Karpas-422 (cell line): Measurements from ENCODE around the gene MACROD2. TPM values are rescaled to one million over a fixed set of nuclear protein-coding genes. Genes with fewer than 3 reads are reported as not detected.

Experiments used
- DNase-seq: peaks from one replicate; pipeline ENCODE4 v3.0.0-alpha.2; 2015
- H2AFZ ChIP-seq: fragments of 200-600 bp; sonication (generic); 2 replicates; pipeline ENCODE4 v1.6.1; 2014; ENCODE audit warnings: antibody characterized with exemption, low read length, mixed read lengths
- H3K27ac ChIP-seq: fragments of 200-600 bp; sonication (generic); 2 replicates; pipeline ENCODE4 v1.5.1; 2014; ENCODE audit warnings: mild to moderate bottlenecking, low read length, moderate library complexity
- H3K27me3 ChIP-seq: fragments of 200-600 bp; sonication (generic); 2 replicates; pipeline ENCODE4 v1.6.1; 2014; ENCODE audit warnings: low read length, mixed read lengths
- H3K36me3 ChIP-seq: fragments of 200-600 bp; sonication (generic); 2 replicates; pipeline ENCODE4 v1.6.1; 2014; ENCODE audit warnings: low read length, mixed read lengths; ENCODE audit not compliant: insufficient read depth
- H3K4me1 ChIP-seq: fragments of 200-600 bp; sonication (generic); 2 replicates; pipeline ENCODE4 v1.6.1; 2014; ENCODE audit warnings: mild to moderate bottlenecking, low read length, mixed read lengths
- H3K4me2 ChIP-seq: fragments of 200-600 bp; sonication (generic); 2 replicates; pipeline ENCODE4 v1.6.1; 2014; ENCODE audit warnings: low read length, low read depth, mild to moderate bottlenecking; ENCODE audit not compliant: poor library complexity, severe bottlenecking
- H3K4me3 ChIP-seq: fragments of 200-600 bp; sonication (generic); 2 replicates; pipeline ENCODE4 v1.5.1; 2014; ENCODE audit warnings: mild to moderate bottlenecking, antibody characterized with exemption, low read length, mixed read lengths
- H3K79me2 ChIP-seq: fragments of 200-600 bp; sonication (generic); 2 replicates; pipeline ENCODE4 v1.6.1; 2014; ENCODE audit warnings: mild to moderate bottlenecking, low read length, mixed read lengths
- H3K9ac ChIP-seq: fragments of 200-600 bp; sonication (generic); 2 replicates; pipeline ENCODE4 v1.6.0; 2014; ENCODE audit warnings: low read length
- H3K9me2 ChIP-seq: fragments of 200-600 bp; sonication (generic), shearing (Covaris generic); replicated peaks from 2 replicates; pipeline ENCODE4 v1.6.0; 2014; ENCODE audit warnings: mild to moderate bottlenecking, low read length, moderate library complexity; ENCODE audit not compliant: insufficient read depth
- H3K9me3 ChIP-seq: fragments of 300-700, 200-600 bp; sonication (generic); 2 replicates; pipeline ENCODE4 v1.6.1; 2014; ENCODE audit warnings: low read length, mixed read lengths
- H4K20me1 ChIP-seq: fragments of 200-600 bp; sonication (generic); 2 replicates; pipeline ENCODE4 v1.6.1; 2014; ENCODE audit warnings: mild to moderate bottlenecking, antibody characterized with exemption, low read length, low read depth; ENCODE audit not compliant: insufficient read depth
- total RNA-seq: library from RNA; depleted of rRNA; stranded (reverse); fragments of >200 nt; shearing (Covaris generic); gene quantifications from 2 replicates; pipeline ENCODE4 v1.2.3, GENCODE V29; 2014; ENCODE audit warnings: low replicate concordance

Gene MACROD2
- total RNA-seq, 1 experiment from 2014 or later: 0.15 TPM

GRCh38 chr20:15252304-15252703 lies 1257.0 kb downstream of the MACROD2 start:
- H3K27me3 ChIP-seq: no peaks in the 10 kb centered on the region
- no peak overlapping the region for H2AFZ ChIP-seq
- H3K9me2 ChIP-seq: 0 out of 2 replicates have a peak, but pooled peaks cover 3% of the 10 kb centered on the region
- no peaks in the 10 kb centered on the region for H3K4me1 ChIP-seq
- H3K4me2 ChIP-seq: no peak overlapping the region
- no peak for DNase-seq
- H3K4me3 ChIP-seq: no peak overlapping the region
- H3K27ac ChIP-seq: no peak overlapping the region
- H3K9ac ChIP-seq: no peak overlapping the region
- no peaks in the 10 kb centered on the region for H3K79me2 ChIP-seq
- no peaks in the 10 kb centered on the region for H3K36me3 ChIP-seq
- H4K20me1 ChIP-seq: no peaks in the 10 kb centered on the region
- H3K9me3 ChIP-seq: no peaks in the 10 kb centered on the region

- H3K27me3 ChIP-seq: no peaks in the 10 kb centered on the region
- H3K27ac ChIP-seq: no peak overlapping the region
- no peaks in the 10 kb centered on the region for H3K9me3 ChIP-seq
- no peaks in the 10 kb centered on the region for H3K36me3 ChIP-seq
- 0 out of 2 replicates have a peak, but pooled peaks cover 3% of the 10 kb centered on the region for H3K9me2 ChIP-seq
- no peak overlapping the region for H3K9ac ChIP-seq
- H3K4me2 ChIP-seq: no peak overlapping the region
- H4K20me1 ChIP-seq: no peaks in the 10 kb centered on the region
- H3K79me2 ChIP-seq: no peaks in the 10 kb centered on the region
- H2AFZ ChIP-seq: no peak overlapping the region
- no peak for DNase-seq
- no peak overlapping the region for H3K4me3 ChIP-seq
- H3K4me1 ChIP-seq: no peaks in the 10 kb centered on the region
Measured at GRCh38 chr20:15253431-15253830, 1258.1 kb downstream of the MACROD2 start.

GRCh38 chr20:15256676-15257568 lies 1261.6 kb downstream of the MACROD2 start:
- Histone ChIP-seq H3K9me3 (no peaks in the 10 kb centered on the region), H2AFZ (no peak overlapping the region), H3K4me2 (no peak overlapping the region), H3K27ac (no peak overlapping the region), H3K4me1 (no peaks in the 10 kb centered on the region), H3K4me3 (no peak overlapping the region), H3K27me3 (no peaks in the 10 kb centered on the region), H4K20me1 (no peaks in the 10 kb centered on the region), H3K79me2 (no peaks in the 10 kb centered on the region), H3K36me3 (no peaks in the 10 kb centered on the region), H3K9ac (no peak overlapping the region), H3K9me2 (0 out of 2 replicates have a peak, but pooled peaks cover 3% of the 10 kb centered on the region)
- DNase-seq: no peak

GRCh38 chr20:15257569-15257870 lies 1262.2 kb downstream of the MACROD2 start:
- no peaks in the 10 kb centered on the region for H3K36me3 ChIP-seq
- H3K4me2 ChIP-seq: no peak overlapping the region
- DNase-seq: no peak
- H3K27ac ChIP-seq: no peak overlapping the region
- no peaks in the 10 kb centered on the region for H3K27me3 ChIP-seq
- H3K4me1 ChIP-seq: no peaks in the 10 kb centered on the region
- no peak overlapping the region for H3K4me3 ChIP-seq
- H4K20me1 ChIP-seq: no peaks in the 10 kb centered on the region
- H2AFZ ChIP-seq: no peak overlapping the region
- H3K9ac ChIP-seq: no peak overlapping the region
- H3K9me2 ChIP-seq: 0 out of 2 replicates have a peak, but pooled peaks cover 3% of the 10 kb centered on the region
- H3K9me3 ChIP-seq: no peaks in the 10 kb centered on the region
- no peaks in the 10 kb centered on the region for H3K79me2 ChIP-seq

- peaks cover 7% of the 10 kb centered on the region; the same call in 1 of the 2 replicates for H3K9me3 ChIP-seq
- no peak overlapping the region for H3K4me3 ChIP-seq
- H3K9ac ChIP-seq: no peak overlapping the region
- H3K79me2 ChIP-seq: no peaks in the 10 kb centered on the region
- no peak for DNase-seq
- no peaks in the 10 kb centered on the region for H3K9me2 ChIP-seq
- H3K4me2 ChIP-seq: no peak overlapping the region
- no peak overlapping the region for H2AFZ ChIP-seq
- no peaks in the 10 kb centered on the region for H4K20me1 ChIP-seq
- H3K27ac ChIP-seq: no peak overlapping the region
- H3K36me3 ChIP-seq: no peaks in the 10 kb centered on the region
- no peaks in the 10 kb centered on the region for H3K4me1 ChIP-seq
- no peaks in the 10 kb centered on the region for H3K27me3 ChIP-seq
Measured at GRCh38 chr20:15265581-15266309, 1270.4 kb downstream of the MACROD2 start.

- H3K79me2 ChIP-seq: no peaks in the 10 kb centered on the region
- no peaks in the 10 kb centered on the region for H3K36me3 ChIP-seq
- H3K4me1 ChIP-seq: no peaks in the 10 kb centered on the region
- no peak for DNase-seq
- H3K27ac ChIP-seq: no peak overlapping the region
- H3K27me3 ChIP-seq: no peaks in the 10 kb centered on the region
- no peak overlapping the region for H3K4me2 ChIP-seq
- H3K4me3 ChIP-seq: no peak overlapping the region
- H4K20me1 ChIP-seq: no peaks in the 10 kb centered on the region
- no peak overlapping the region for H2AFZ ChIP-seq
- H3K9ac ChIP-seq: no peak overlapping the region
- H3K9me2 ChIP-seq: no peaks in the 10 kb centered on the region
- H3K9me3 ChIP-seq: peaks cover 7% of the 10 kb centered on the region; the same call in 1 of the 2 replicates
Measured at GRCh38 chr20:15267935-15268334, 1272.6 kb downstream of the MACROD2 start.

GRCh38 chr20:15278041-15278440 lies 1282.7 kb downstream of the MACROD2 start:
- DNase-seq: no peak
- H3K27ac ChIP-seq: no peak overlapping the region
- no peak overlapping the region for H3K4me3 ChIP-seq
- peaks cover 4% of the 10 kb centered on the region; the same call in 1 of the 2 replicates for H3K9me3 ChIP-seq
- no peaks in the 10 kb centered on the region for H3K79me2 ChIP-seq
- H3K9ac ChIP-seq: no peak overlapping the region
- H3K27me3 ChIP-seq: no peaks in the 10 kb centered on the region
- H2AFZ ChIP-seq: no peak overlapping the region
- H4K20me1 ChIP-seq: no peaks in the 10 kb centered on the region
- H3K9me2 ChIP-seq: no peaks in the 10 kb centered on the region
- H3K36me3 ChIP-seq: no peaks in the 10 kb centered on the region
- H3K4me2 ChIP-seq: no peak overlapping the region
- H3K4me1 ChIP-seq: no peaks in the 10 kb centered on the region

- no peak overlapping the region for H2AFZ ChIP-seq
- H3K9ac ChIP-seq: no peak overlapping the region
- no peak overlapping the region for H3K4me3 ChIP-seq
- no peak overlapping the region for H3K27ac ChIP-seq
- DNase-seq: no peak
- H3K79me2 ChIP-seq: no peaks in the 10 kb centered on the region
- H4K20me1 ChIP-seq: no peaks in the 10 kb centered on the region
- no peak overlapping the region for H3K4me2 ChIP-seq
- H3K27me3 ChIP-seq: no peaks in the 10 kb centered on the region
- H3K9me2 ChIP-seq: no peaks in the 10 kb centered on the region
- no peaks in the 10 kb centered on the region for H3K4me1 ChIP-seq
- no peaks in the 10 kb centered on the region for H3K36me3 ChIP-seq
- no peaks in the 10 kb centered on the region for H3K9me3 ChIP-seq
Measured at GRCh38 chr20:15287329-15287728, 1292.0 kb downstream of the MACROD2 start.
